Thyroid gland (tissue), 4 donors: ENCODE results near the gene ZFP36L1.

Experiments used
- POLR2A ChIP-seq, 2 donors: fragments of 450-650 bp; IDR thresholded peaks; one replicate each; pipeline ENCODE4 v1.6.1; 2017; ENCODE audit warnings: antibody characterized with exemption in 2 of 2, mild to moderate bottlenecking in 2 of 2, moderate library complexity in 1 of 2
- TF ChIP-seq, protein P1 (sequence below), 6 experiments: fragments of 200-600 bp in 3 of 6; fragments of 450-650 bp in 3 of 6; sonication (generic) in 3 of 6; IDR thresholded peaks; one replicate each; pipeline ENCODE4 v1.5.1; 2016 to 2019; ENCODE audit warnings: antibody characterized with exemption in 6 of 6, mild to moderate bottlenecking in 2 of 6, inconsistent platforms in 1 of 6, moderate library complexity in 1 of 6

DNA sequence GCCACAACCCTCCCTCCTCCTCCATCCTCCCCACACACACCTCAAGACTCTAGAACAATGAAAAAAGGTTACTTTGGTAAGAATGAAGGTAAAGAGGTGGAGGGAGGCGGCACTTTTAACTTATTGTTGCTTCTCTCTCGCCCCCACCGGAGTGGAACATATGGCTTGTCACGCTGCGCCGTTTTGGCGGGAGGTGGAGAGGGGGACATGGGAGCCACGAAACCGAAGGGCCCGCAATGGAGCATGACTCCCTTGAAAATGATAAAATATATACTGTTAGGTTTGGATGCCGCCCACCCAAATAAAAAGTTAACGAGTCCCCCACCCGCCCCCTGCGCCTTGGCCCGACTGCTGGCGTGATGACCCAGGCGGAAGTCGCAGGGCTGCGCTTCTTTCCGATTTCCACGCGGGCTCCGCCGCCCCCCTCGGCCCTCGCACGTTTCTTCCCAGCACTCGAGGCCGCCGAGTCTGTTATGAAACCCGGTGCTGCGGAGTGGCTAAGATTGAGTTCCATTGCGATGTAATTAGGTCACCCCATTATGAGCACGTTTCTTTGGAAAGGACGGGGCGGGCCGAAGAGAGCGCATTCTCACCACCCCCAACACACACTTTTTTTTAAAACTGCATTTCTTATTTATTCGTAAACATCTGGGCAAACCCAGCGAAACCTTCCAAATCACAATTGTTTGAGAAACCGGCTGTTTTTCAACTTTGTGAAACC, 1.4 kb upstream of the ZFP36L1 start:
- TF ChIP-seq, protein P1, sequence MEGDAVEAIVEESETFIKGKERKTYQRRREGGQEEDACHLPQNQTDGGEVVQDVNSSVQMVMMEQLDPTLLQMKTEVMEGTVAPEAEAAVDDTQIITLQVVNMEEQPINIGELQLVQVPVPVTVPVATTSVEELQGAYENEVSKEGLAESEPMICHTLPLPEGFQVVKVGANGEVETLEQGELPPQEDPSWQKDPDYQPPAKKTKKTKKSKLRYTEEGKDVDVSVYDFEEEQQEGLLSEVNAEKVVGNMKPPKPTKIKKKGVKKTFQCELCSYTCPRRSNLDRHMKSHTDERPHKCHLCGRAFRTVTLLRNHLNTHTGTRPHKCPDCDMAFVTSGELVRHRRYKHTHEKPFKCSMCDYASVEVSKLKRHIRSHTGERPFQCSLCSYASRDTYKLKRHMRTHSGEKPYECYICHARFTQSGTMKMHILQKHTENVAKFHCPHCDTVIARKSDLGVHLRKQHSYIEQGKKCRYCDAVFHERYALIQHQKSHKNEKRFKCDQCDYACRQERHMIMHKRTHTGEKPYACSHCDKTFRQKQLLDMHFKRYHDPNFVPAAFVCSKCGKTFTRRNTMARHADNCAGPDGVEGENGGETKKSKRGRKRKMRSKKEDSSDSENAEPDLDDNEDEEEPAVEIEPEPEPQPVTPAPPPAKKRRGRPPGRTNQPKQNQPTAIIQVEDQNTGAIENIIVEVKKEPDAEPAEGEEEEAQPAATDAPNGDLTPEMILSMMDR (IDR thresholded peaks at IDR 0.05) = no peak
- TF ChIP-seq POLR2A (IDR thresholded peaks at IDR 0.05) = peak; percentile 63 to 89
